Measurements from ENCODE around the gene DPEP1. TPM values are rescaled to one million over a fixed set of nuclear protein-coding genes. Genes with fewer than 3 reads are reported as not detected.
"Not testable (repeated sequence)": the region's sequence is repeated elsewhere in the genome, so short reads cannot be mapped to it uniquely, and the experiment has no call there.

DPEP1 gene
- 100 to 1,000 TPM in 1 of 3 donors, under 1 TPM in 2; 0.16 to 133 (median 0.34) TPM for polyA plus RNA-seq

GRCh38 chr16:89613231-89613953, at the start of gene DPEP1:
Gene DPEP1, plus strand, starts transcription at chr16:89613642. Its CDS starts 16,769 bp downstream, at chr16:89630411.
- H3K27ac ChIP-seq (ENCODE audit: low read depth, low read length): no peak within 1 kb of the TSS
- WGBS, 3 donors: 35 to 62% (median 56%) methylated on average over 14 to 19 of the region's 19 CpGs

GRCh38 chr16:89564476-89565255, 48.8 kb upstream of the DPEP1 start:
- no peak overlapping the region for H3K27ac ChIP-seq (ENCODE audit: low read depth, low read length)
- WGBS, 3 donors: 70 to 76% (median 74%) methylated on average over 22 of the region's 22 CpGs

DNA sequence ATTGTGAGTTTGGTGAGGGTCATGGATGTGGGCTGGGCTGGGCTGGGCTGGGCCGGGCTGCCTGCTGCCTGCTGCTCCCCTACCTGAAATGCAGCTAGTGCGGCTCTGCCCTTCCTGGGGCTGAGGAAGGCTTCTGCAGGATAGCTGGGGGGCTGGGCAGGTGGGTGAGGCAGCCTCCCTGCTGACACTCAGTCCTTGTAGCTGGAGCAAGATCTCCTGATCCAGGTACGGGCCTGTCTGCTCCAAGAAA, 48.3 kb upstream of the DPEP1 start:
- WGBS, 3 donors: 18 to 40% (median 32%) methylated on average over 3 of the region's 3 CpGs
- H3K27ac ChIP-seq (ENCODE audit: low read depth, low read length): no peak overlapping the region

DNA sequence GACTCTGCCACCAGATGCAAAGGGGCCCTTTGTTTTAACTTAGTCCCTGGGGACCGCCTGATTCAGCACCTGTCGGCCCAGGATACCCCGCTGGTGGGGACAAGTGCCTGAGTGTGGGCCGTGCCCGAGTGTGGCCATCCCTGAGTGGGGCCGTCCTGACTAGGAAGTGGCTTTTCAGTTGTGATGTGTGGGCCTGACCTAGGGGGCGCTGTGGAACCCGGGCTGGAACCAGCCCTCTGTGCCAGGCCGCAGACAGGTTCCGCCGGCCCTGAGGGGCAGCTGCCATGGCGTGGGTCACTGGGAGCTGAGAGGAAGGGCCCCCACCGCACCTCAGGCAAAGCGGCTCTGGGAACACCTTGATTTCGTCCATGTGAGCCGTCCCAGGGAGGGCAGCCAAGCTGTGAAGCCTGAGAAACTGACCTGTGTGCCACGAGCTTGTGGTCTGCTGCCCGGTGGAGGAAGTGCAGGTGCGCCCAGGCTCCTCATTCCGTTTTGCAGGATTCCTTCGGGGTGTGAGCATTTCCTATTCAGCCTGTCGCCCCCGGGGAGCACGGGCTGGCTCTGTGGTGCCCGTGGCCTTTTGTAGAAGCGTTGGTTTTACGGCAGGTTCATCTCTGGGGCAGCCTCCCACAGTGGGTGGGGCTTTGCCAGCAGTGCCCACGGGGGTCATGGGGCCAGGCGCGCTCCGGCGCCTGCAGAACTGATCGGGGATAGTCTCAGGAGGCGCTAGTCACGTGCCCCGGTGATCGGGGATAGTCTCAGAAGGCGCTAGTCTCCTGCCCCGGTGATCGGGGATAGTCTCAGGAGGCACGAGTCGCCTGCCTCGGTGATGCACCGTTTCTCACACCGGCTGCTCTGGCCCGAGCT, 47.7 kb upstream of the DPEP1 start:
- WGBS, 3 donors: 4 to 12% (median 5%) methylated on average over 46 of the region's 46 CpGs
- no peak overlapping the region for H3K27ac ChIP-seq (ENCODE audit: low read depth, low read length)

GRCh38 chr16:89567656-89568594, 45.5 kb upstream of the DPEP1 start:
- H3K27ac ChIP-seq (ENCODE audit: low read depth, low read length): no peak overlapping the region
- WGBS, 3 donors: 78 to 80% (median 79%) methylated on average over 30 of the region's 30 CpGs

- H3K27ac ChIP-seq (ENCODE audit: low read depth, low read length): no peak overlapping the region
- 77 to 81% (median 79%) methylated on average over 23 of the region's 23 CpGs for WGBS, 3 donors
These were observed 43.7 kb upstream of the DPEP1 start for GRCh38 chr16:89569506-89570341.

DNA sequence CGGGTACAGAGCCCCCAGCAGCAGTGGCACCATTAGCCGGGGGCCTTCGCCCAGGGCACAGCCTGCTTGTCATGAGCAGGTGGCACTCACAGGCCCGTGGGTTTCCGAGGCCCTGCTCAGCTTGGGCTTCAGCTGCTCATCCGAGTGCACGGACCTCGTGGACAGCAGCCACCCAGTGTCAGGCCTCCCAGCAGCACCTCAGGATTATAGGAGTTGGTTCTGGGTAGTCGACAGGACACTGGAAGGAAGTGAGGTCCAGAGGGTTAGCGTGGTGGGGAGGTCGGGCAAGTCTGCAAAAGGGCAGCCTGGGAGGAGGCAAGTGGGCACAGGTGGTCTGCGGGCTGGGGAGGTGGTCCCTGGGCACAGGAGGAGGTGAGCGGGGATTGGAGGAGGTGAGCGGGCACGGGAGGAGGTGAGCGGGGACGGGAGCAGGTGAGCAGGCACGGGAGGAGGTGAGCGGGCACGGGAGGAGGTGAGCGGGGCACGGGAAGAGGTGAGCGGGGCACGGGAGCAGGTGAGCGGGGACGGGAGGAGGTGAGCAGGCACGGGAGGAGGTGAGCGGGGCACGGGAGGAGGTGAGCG, 43.0 kb upstream of the DPEP1 start:
- H3K27ac ChIP-seq (ENCODE audit: low read depth, low read length): no peak overlapping the region
- WGBS, 3 donors: 68 to 89% (median 84%) methylated on average over 30 of the region's 30 CpGs

DNA sequence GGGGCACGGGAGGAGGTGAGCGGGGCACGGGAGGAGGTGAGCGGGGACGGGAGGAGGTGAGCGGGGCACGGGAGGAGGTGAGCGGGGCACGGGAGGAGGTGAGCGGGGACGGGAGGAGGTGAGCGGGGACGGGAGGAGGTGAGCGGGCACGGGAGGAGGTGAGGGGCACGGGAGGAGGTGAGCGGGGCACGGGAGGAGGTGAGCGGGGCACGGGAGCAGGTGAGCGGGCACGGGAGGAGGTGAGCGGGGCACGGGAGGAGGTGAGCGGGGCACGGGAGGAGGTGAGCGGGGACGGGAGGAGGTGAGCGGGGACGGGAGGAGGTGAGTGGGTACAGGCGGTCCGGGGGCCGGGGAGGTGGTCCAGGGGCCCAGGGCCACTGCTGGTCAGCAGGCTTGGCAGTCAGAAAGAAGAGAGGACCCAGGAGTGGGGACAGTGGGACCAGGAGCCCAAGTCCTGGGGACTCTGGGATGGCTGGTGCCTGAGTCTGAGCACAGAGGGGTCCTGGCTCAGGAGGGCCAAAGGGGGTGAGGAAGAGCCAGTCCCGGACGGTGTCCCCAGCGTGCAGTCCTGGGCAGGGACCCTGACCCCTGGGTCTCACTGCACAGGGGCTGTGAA, 42.4 kb upstream of the DPEP1 start:
- H3K27ac ChIP-seq (ENCODE audit: low read depth, low read length): not testable (repeated sequence)
- WGBS, 3 donors: 83 to 87% (median 85%) methylated on average over 12 to 36 of the region's 36 CpGs

- WGBS, 3 donors: 83 to 91% (median 87%) methylated on average over 18 of the region's 18 CpGs
- H3K27ac ChIP-seq (ENCODE audit: low read depth, low read length): no peak overlapping the region
These were observed 41.8 kb upstream of the DPEP1 start for GRCh38 chr16:89571636-89572035.

- WGBS, 3 donors: 32 to 55% (median 47%) methylated on average over 14 of the region's 14 CpGs
- H3K27ac ChIP-seq (ENCODE audit: low read depth, low read length): no peak overlapping the region
These were observed 41.4 kb upstream of the DPEP1 start for GRCh38 chr16:89572073-89572484.

- WGBS, 3 donors: 63 to 71% (median 71%) methylated on average over 19 of the region's 19 CpGs
- H3K27ac ChIP-seq (ENCODE audit: low read depth, low read length): no peak overlapping the region
These were observed 40.8 kb upstream of the DPEP1 start for GRCh38 chr16:89572485-89573205.

- WGBS, 3 donors: 68 to 78% (median 72%) methylated on average over 31 of the region's 31 CpGs
- no peak overlapping the region for H3K27ac ChIP-seq (ENCODE audit: low read depth, low read length)
These were observed 39.4 kb upstream of the DPEP1 start for GRCh38 chr16:89573826-89574680.

DNA sequence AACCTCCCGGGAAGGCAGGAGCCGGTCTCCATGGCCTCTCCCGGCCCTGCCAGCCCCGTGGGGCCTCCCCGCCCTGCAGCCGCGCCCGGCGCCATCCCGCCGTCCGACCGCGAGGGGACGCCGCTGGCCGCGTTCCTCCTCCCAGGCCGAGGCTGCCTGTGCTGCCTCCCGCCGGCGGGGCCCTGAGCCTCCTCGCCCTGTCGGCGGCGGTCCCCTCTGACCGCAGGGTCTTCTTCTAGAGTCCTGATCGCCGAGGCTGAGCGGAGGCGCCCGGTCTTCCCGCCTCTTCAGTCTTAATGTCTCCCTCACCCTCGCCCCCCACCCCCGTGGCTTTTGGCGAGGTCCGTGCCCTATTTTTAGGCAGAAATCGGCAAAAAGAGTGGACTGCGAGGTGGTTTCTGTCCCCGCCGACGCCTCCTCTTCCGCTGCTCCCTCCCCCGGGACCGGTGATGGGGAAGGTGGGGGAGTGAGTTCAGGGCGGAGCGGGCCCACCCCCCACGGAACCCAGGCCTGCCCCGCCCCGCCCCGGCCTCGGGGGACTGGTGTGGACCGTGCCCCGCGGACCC, 38.7 kb upstream of the DPEP1 start:
- 2 to 9% (median 2%) methylated on average over 38 to 55 of the region's 55 CpGs for WGBS, 3 donors
- H3K27ac ChIP-seq (ENCODE audit: low read depth, low read length): no peak overlapping the region

DNA sequence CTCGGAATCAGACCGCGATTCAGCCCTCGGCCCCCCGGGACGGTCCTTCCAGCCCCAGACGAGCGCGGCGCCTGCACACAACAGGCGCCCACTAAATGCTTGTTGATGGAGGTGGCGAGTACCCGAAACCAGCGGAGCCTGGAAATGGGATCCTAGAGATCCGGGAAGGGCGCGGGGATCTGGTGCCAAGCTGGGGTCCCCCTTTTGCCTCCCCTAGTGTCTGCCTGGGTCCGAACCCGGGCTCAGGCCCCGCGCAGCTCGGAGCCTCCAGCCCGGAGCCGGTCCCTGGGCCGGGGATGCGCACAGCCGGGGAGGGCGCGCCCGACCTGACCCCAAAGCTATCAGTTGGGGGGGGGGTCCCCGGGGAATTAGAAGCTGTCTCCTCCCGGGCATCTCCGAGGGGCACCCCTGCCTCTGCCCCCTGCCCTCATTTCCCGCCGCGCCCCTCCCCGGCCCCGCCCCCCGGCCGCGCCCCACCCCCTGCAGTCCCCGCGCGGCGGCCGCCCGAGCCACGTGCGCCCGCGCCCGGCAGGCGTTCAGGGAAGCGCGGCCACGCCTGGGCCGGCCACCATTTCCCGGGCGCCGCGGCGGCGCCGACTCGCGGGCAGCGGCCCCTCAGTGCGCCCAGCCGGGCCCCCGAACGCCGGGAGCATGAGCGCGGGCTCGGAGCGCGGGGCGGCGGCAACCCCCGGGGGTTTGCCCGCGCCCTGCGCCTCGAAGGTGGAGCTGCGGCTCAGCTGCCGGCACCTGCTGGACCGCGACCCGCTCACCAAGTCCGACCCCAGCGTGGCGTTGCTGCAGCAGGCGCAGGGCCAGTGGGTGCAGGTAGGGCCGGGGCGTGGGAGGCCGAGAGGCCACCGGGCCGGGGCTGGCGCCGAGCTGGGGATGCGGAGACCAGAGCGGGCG, 37.9 kb upstream of the DPEP1 start, which contains the start of gene CPNE7:
TSS of gene CPNE7 (plus strand) at position 512 of the 906 bp plus-strand sequence. CDS start at position 652, 140 bp downstream.
- H3K27ac ChIP-seq (ENCODE audit: low read depth, low read length): no peak within 1 kb of the TSS
- WGBS, 3 donors: 1 to 2% (median 2%) methylated on average over 77 to 101 of the region's 103 CpGs
